ENCODE results near the gene ZNF266.

GRCh38 chr19:9407827-9408226 is 27.5 kb downstream of the ZNF266 start:
- TF ChIP-seq CTCF (conservative IDR thresholded peaks at IDR 0.05), result no peak
- no peak for TF ChIP-seq ZFX (IDR thresholded peaks at IDR 0.05)
